HEK293 (cell line): ENCODE data around the gene COPS9.

Source experiments
- CTCF ChIA-PET: fragments of 350-600 bp; formaldehyde crosslinking; extraction: SDS; loops from one replicate; lab custom pipeline; 2021; ENCODE audit warnings: antibody characterized with exemption; lab: Yijun Ruan, JAX
- POLR2A ChIA-PET: fragments of 300-600 bp; formaldehyde crosslinking; extraction: SDS; loops from one replicate; lab custom pipeline; 2020; ENCODE audit warnings: antibody characterized with exemption, inconsistent platforms; lab: Yijun Ruan, JAX
- H3K27ac ChIP-seq: fragments of 200-500 bp; sonication (Bioruptor generic); 2 replicates; pipeline ENCODE4 v1.5.1; 2014; ENCODE audit warnings: low read depth, low read length, control low read depth, inconsistent platforms; ENCODE audit errors: extremely low read depth
- H3K36me3 ChIP-seq, 2 experiments: fragments of 200-500 bp in 1 of 2; sonication (Bioruptor generic) in 1 of 2; 1 replicate in 1 of 2; 2 replicates in 1 of 2; pipeline ENCODE4 v1.5.1; 2014 to 2017; ENCODE audit warnings: inconsistent platforms in 2 of 2, low read length in 2 of 2; ENCODE audit not compliant: control insufficient read depth in 2 of 2, insufficient read depth in 1 of 2
- H3K4me1 ChIP-seq: fragments of 200-500 bp; sonication (Bioruptor generic); 2 replicates; pipeline ENCODE4 v1.5.1; 2014; ENCODE audit warnings: mild to moderate bottlenecking, low read length, inconsistent platforms; ENCODE audit not compliant: control insufficient read depth, insufficient read depth
- H3K4me3 ChIP-seq: 2 replicates; pipeline ENCODE4 v1.5.1; 2011; ENCODE audit warnings: low read depth, mild to moderate bottlenecking, control low read depth, low read length, moderate library complexity
- H3K9me3 ChIP-seq: fragments of 200-500 bp; sonication (Bioruptor generic); 2 replicates; pipeline ENCODE4 v1.5.1; 2014; ENCODE audit warnings: low read depth, low read length, inconsistent platforms; ENCODE audit not compliant: control insufficient read depth, insufficient read depth
- EGR2 ChIP-seq: fragments of 450-650 bp; formaldehyde crosslinking; IDR thresholded peaks from 2 replicates; pipeline ENCODE4 v1.5.1; 2016; ENCODE audit warnings: low read depth, missing biosample characterization, missing genetic modification characterization
- KLF8 ChIP-seq: fragments of 450-650 bp; formaldehyde crosslinking; IDR thresholded peaks from 2 replicates; pipeline ENCODE4 v1.5.1; 2016; ENCODE audit warnings: missing biosample characterization, missing genetic modification characterization
- KLF9 ChIP-seq: fragments of 450-650 bp; formaldehyde crosslinking; IDR thresholded peaks from 2 replicates; pipeline ENCODE4 v1.5.1; 2016; ENCODE audit warnings: missing biosample characterization, missing genetic modification characterization, low read depth
- OSR2 ChIP-seq: fragments of 450-650 bp; formaldehyde crosslinking; IDR thresholded peaks from 2 replicates; pipeline ENCODE4 v1.5.1; 2016; ENCODE audit warnings: missing biosample characterization, missing genetic modification characterization
- PRDM6 ChIP-seq: fragments of 450-650 bp; formaldehyde crosslinking; IDR thresholded peaks from 2 replicates; pipeline ENCODE4 v1.5.1; 2017; ENCODE audit warnings: missing biosample characterization, missing genetic modification characterization
- SCRT2 ChIP-seq: fragments of 450-650 bp; formaldehyde crosslinking; IDR thresholded peaks from 2 replicates; pipeline ENCODE4 v1.5.1; 2016; ENCODE audit warnings: missing biosample characterization, missing genetic modification characterization
- ZBTB26 ChIP-seq: fragments of 450-650 bp; formaldehyde crosslinking; optimal IDR thresholded peaks from 2 replicates; pipeline ENCODE3; 2016; ENCODE audit warnings: missing biosample characterization, mild to moderate bottlenecking, missing genetic modification characterization
- ZBTB7A ChIP-seq: fragments of 450-650 bp; formaldehyde crosslinking; IDR thresholded peaks from 2 replicates; pipeline ENCODE4 v1.5.1; 2016; ENCODE audit warnings: low read depth, missing biosample characterization, missing genetic modification characterization
- ZEB2 ChIP-seq: fragments of 450-650 bp; formaldehyde crosslinking; IDR thresholded peaks from 2 replicates; pipeline ENCODE4 v1.5.1; 2016; ENCODE audit warnings: missing biosample characterization, missing genetic modification characterization
- ZNF114 ChIP-seq: fragments of 450-650 bp; formaldehyde crosslinking; IDR thresholded peaks from 2 replicates; pipeline ENCODE4 v1.5.0; 2017; ENCODE audit warnings: missing biosample characterization, missing genetic modification characterization
- ZNF138 ChIP-seq: fragments of 450-650 bp; formaldehyde crosslinking; IDR thresholded peaks from 2 replicates; pipeline ENCODE4 v1.5.1; 2016; ENCODE audit warnings: missing biosample characterization, missing genetic modification characterization, borderline replicate concordance
- ZNF140 ChIP-seq: fragments of 450-650 bp; formaldehyde crosslinking; IDR thresholded peaks from 2 replicates; pipeline ENCODE4 v1.5.1; 2016; ENCODE audit warnings: missing biosample characterization, missing genetic modification characterization
- ZNF169 ChIP-seq: fragments of 450-650 bp; formaldehyde crosslinking; IDR thresholded peaks from 2 replicates; pipeline ENCODE4 v1.5.1; 2016; ENCODE audit warnings: missing biosample characterization, missing genetic modification characterization
- ZNF19 ChIP-seq: fragments of 450-650 bp; formaldehyde crosslinking; IDR thresholded peaks from 2 replicates; pipeline ENCODE4; 2016; ENCODE audit warnings: missing biosample characterization, missing genetic modification characterization, low read depth
- ZNF2 ChIP-seq: fragments of 450-650 bp; formaldehyde crosslinking; IDR thresholded peaks from 2 replicates; pipeline ENCODE4 v1.5.1; 2016; ENCODE audit warnings: missing biosample characterization, missing genetic modification characterization
- ZNF211 ChIP-seq: fragments of 450-650 bp; formaldehyde crosslinking; IDR thresholded peaks from 2 replicates; pipeline ENCODE4 v1.5.1; 2016; ENCODE audit warnings: low read depth, missing biosample characterization, missing genetic modification characterization
- ZNF221 ChIP-seq: fragments of 450-650 bp; formaldehyde crosslinking; IDR thresholded peaks from 2 replicates; pipeline ENCODE4 v1.5.1; 2017; ENCODE audit warnings: missing biosample characterization, missing genetic modification characterization, borderline replicate concordance
- ZNF24 ChIP-seq: fragments of 450-650 bp; formaldehyde crosslinking; IDR thresholded peaks from 2 replicates; pipeline ENCODE4 v1.5.1; 2016; ENCODE audit warnings: missing biosample characterization, missing genetic modification characterization
- ZNF292 ChIP-seq: fragments of 450-650 bp; formaldehyde crosslinking; IDR thresholded peaks from 2 replicates; pipeline ENCODE4 v1.5.1; 2016; ENCODE audit warnings: low read depth, missing biosample characterization, missing genetic modification characterization, borderline replicate concordance
- ZNF362 ChIP-seq: fragments of 450-650 bp; formaldehyde crosslinking; IDR thresholded peaks from 2 replicates; pipeline ENCODE4 v1.5.1; 2016; ENCODE audit warnings: missing biosample characterization, missing genetic modification characterization
- ZNF391 ChIP-seq: fragments of 450-650 bp; formaldehyde crosslinking; IDR thresholded peaks from 2 replicates; pipeline ENCODE4 v1.5.1; 2016; ENCODE audit warnings: low read depth, missing biosample characterization, missing genetic modification characterization, borderline replicate concordance
- ZNF394 ChIP-seq: fragments of 450-650 bp; formaldehyde crosslinking; IDR thresholded peaks from 2 replicates; pipeline ENCODE4 v1.5.1; 2016; ENCODE audit warnings: missing biosample characterization, missing genetic modification characterization, mild to moderate bottlenecking, moderate library complexity, borderline replicate concordance
- ZNF571 ChIP-seq: fragments of 450-650 bp; formaldehyde crosslinking; IDR thresholded peaks from 2 replicates; pipeline ENCODE4 v1.5.0; 2017; ENCODE audit warnings: missing biosample characterization, missing genetic modification characterization
- ZNF629 ChIP-seq: fragments of 450-650 bp; formaldehyde crosslinking; IDR thresholded peaks from 2 replicates; pipeline ENCODE4 v1.5.1; 2017; ENCODE audit warnings: missing biosample characterization, missing genetic modification characterization
- ZNF707 ChIP-seq: fragments of 450-650 bp; formaldehyde crosslinking; IDR thresholded peaks from 2 replicates; pipeline ENCODE4 v1.5.1; 2016; ENCODE audit warnings: missing biosample characterization, missing genetic modification characterization

The COPS9 gene

DNA sequence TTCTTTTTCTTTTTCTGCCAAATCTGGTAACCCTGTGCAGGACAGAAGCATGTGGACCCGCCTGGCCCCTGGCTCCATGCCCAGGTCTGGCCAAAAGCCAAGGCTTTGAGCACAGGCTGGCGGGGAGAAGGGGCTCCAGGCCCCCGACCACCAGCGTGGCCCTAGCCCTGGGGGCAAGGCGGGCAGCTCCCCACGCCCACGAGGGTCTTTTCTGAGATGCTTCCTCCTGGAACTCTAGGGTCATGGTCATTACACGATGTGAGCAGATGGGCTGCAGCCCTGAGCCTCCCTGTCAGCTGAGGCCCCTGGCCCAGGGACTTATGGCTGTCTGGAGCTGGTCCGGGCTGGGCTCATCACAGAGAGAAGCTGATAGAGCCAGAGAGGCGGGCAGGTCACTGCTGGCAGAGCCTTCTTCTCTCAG, 10.0 kb upstream of the COPS9 start:
- Histone ChIP-seq H3K4me1 (no peaks in the 10 kb centered on the region), H3K4me3 (no peak overlapping the region), H3K36me3 (no peaks in the 10 kb centered on the region), H3K9me3 (no peaks in the 10 kb centered on the region), H3K27ac (no peak overlapping the region)
- CTCF ChIA-PET: interaction anchor here (0.8 to 5.3 kb wide), 6 partner anchors 76 to 322 kb away, joined by 3 to 123 read pairs (median 4); no protein-coding TSS in a partner anchor
- POLR2A ChIA-PET: no interaction called here
- TF ChIP-seq ZBTB7A (no peak), ZNF2 (tag by site-specific recombination) (no peak), ZNF292 (tag by site-specific recombination) (no peak), ZNF394 (no peak), ZBTB26 (no peak), ZNF24 (tag by site-specific recombination) (no peak), ZNF19 (tag by site-specific recombination) (no peak), ZNF221 (tag by site-specific recombination) (no peak), SCRT2 (tag by site-specific recombination) (no peak), ZNF211 (no peak), ZNF629 (no peak)

GRCh38 chr2:240145461-240145860, 9.4 kb upstream of the COPS9 start:
- POLR2A ChIA-PET: no interaction called here

More at GRCh38 chr2:240145461-240145860, 9.4 kb upstream of the COPS9 start:
- Histone ChIP-seq H3K9me3 (no peaks in the 10 kb centered on the region), H3K36me3 (no peaks in the 10 kb centered on the region), H3K27ac (no peak overlapping the region), H3K4me3 (no peak overlapping the region), H3K4me1 (no peaks in the 10 kb centered on the region)
- CTCF ChIA-PET: interaction anchor here (0.6 to 5.3 kb wide), 8 partner anchors 75 to 321 kb away, joined by 3 to 123 read pairs (median 3); no protein-coding TSS in a partner anchor
- TF ChIP-seq KLF8 (tag by site-specific recombination) (no peak), OSR2 (tag by site-specific recombination) (no peak), ZNF391 (tag by site-specific recombination) (no peak), KLF9 (tag by site-specific recombination) (no peak), ZNF140 (tag by site-specific recombination) (no peak), ZEB2 (tag by site-specific recombination) (no peak), ZNF629 (no peak), ZNF138 (tag by site-specific recombination) (no peak), ZNF707 (tag by site-specific recombination) (no peak), ZNF114 (tag by site-specific recombination) (no peak), ZNF362 (tag by site-specific recombination) (no peak), PRDM6 (no peak), ZNF571 (no peak), EGR2 (tag by site-specific recombination) (no peak), ZNF169 (tag by site-specific recombination) (no peak)
